Middle frontal gyrus (tissue), 1 donor: ENCODE measurements around the gene TRAFD1.
"Not testable (repeated sequence)": the region's sequence is repeated elsewhere in the genome, so short reads cannot be mapped to it uniquely, and the experiment has no call there.

Source experiments
- DNase-seq: peaks from one replicate; pipeline ENCODE4 v3.0.0-alpha.2; 2015; ENCODE audit warnings: low spot score; ENCODE audit errors: extremely low spot score

The TRAFD1 gene

GRCh38 chr12:112125250-112125999 lies at the start of gene TRAFD1:
TRAFD1 (plus strand) TSS chr12:112125560; CDS start chr12:112130523, 4,963 bp downstream.
- peak; percentile 96 for DNase-seq

- DNase-seq, result no peak
Measured at GRCh38 chr12:112087055-112087850, 38.1 kb upstream of the TRAFD1 start.

GRCh38 chr12:112087851-112088250 lies 37.5 kb upstream of the TRAFD1 start:
- DNase-seq, result no peak

GRCh38 chr12:112091563-112091962 lies 33.8 kb upstream of the TRAFD1 start:
- DNase-seq, result no peak

GRCh38 chr12:112096070-112096469 lies 29.3 kb upstream of the TRAFD1 start:
- no peak for DNase-seq

GRCh38 chr12:112096667-112097066 lies 28.7 kb upstream of the TRAFD1 start:
- DNase-seq, result no peak

GRCh38 chr12:112097641-112098040 lies 27.7 kb upstream of the TRAFD1 start:
- DNase-seq, result no peak

- not testable (repeated sequence) for DNase-seq
Measured at GRCh38 chr12:112100500-112100899, 24.9 kb upstream of the TRAFD1 start.

- DNase-seq, result no peak
Measured at GRCh38 chr12:112102127-112102526, 23.2 kb upstream of the TRAFD1 start.

GRCh38 chr12:112102746-112103145 lies 22.6 kb upstream of the TRAFD1 start:
- DNase-seq, result not testable (repeated sequence)

- DNase-seq, result no peak
Measured at GRCh38 chr12:112103758-112104503, 21.4 kb upstream of the TRAFD1 start.

- DNase-seq, result no peak
Measured at GRCh38 chr12:112105891-112106290, 19.5 kb upstream of the TRAFD1 start.

- DNase-seq, result no peak
Measured at GRCh38 chr12:112107306-112108201, 17.8 kb upstream of the TRAFD1 start.

- DNase-seq, result peak; percentile 86
Measured at GRCh38 chr12:112108202-112109079, 16.9 kb upstream of the TRAFD1 start, which contains the start of gene NAA25. NAA25 (minus strand) TSS chr12:112108783; CDS start chr12:112108773, 10 bp downstream.

- DNase-seq, result not testable (repeated sequence)
Measured at GRCh38 chr12:112110787-112111662, 14.3 kb upstream of the TRAFD1 start.

GRCh38 chr12:112111931-112112330 lies 13.4 kb upstream of the TRAFD1 start:
- no peak for DNase-seq

GRCh38 chr12:112112409-112113133 lies 12.8 kb upstream of the TRAFD1 start:
- DNase-seq, result no peak
